Retina (tissue), 1 donor: Measurements from ENCODE around the gene DNALI1.

Experiments used
- DNase-seq: peaks from one replicate; pipeline ENCODE4 v3.0.0-alpha.2; 2016

Gene DNALI1

DNA sequence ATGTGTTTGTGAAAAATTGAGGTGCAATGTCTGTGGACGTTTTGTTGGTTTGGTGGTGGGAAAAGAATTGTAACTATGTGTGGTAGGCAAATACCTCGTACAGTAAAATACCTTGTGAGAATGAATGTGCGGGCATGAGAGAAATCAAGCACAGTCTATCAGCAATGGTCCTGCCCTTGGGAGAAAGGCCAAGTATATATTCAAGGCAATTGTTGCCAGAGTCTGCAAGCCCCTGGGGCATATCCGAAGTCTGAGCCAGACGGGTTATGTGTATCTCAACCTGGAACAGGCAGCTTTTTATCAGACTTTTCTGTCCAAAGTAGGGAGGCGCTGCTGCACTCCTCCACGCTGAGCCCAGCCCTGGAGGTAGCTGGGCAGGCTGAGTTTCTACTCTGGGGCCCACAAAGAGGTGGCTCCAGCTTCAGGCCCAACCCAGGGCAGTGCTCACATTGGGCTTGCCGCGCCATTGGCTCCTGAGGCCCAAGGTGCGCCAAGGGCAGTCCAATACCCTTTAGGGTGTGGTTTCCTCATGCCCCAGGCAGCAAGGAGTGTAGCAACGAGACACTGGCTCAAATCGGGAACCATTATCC, 48.4 kb downstream of the DNALI1 start:
- no peak for DNase-seq

DNA sequence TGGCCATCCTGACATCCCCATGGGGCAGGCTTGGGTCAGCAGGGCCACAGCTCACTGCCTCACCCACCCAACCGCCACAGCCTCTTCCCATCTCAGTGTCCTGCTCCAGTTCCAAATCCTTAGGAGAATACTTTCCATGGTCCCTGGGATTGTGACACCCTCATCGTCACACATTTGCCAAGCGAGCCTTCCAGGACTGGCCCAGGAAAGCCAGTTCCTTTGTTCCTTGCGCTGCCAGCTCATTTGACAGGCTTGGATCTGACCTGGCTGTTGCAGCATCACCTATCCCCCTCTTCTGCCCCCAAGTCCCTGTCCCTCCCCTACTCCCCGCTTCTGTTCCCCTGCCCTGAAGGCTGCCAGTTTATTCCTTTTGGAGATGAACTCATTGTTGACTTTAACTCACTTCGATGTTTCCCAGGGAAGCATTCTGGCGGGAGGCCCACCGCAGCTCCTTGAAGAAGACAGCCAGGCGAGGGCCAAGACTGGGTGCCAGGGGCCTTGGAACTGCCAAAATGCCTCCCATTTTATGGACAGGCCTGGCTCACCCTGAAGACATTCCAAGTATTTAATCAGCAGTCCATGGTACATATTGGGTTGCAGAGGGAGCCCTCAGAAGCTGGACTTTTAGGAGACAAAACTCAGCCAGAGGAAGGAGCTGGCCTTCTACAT, 49.2 kb downstream of the DNALI1 start:
- DNase-seq = no peak

GRCh38 chr1:37606481-37607263, 49.9 kb downstream of the DNALI1 start:
- DNase-seq = no peak

GRCh38 chr1:37609002-37609401, 52.3 kb downstream of the DNALI1 start:
- DNase-seq = no peak

DNA sequence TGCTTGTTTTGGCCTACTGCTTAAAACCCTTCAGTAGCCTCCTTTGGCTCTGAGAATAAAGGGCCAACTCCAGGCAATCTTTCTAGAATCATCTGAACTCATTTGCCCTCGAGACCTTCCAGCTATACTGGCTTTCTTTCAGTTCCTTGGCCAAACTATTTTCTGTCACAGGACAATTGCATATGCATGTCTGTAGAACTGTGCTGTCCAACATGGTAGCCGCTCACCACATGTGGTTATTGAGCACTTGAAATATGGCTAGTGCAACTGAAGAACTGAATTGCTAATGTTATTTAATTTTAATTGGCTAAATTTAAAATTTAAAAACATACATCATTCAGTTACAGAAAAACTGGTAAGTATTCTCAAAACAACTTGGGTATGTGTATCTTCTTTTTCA, 53.3 kb downstream of the DNALI1 start:
- DNase-seq = no peak

GRCh38 chr1:37612186-37612585, 55.4 kb downstream of the DNALI1 start:
- no peak for DNase-seq

DNA sequence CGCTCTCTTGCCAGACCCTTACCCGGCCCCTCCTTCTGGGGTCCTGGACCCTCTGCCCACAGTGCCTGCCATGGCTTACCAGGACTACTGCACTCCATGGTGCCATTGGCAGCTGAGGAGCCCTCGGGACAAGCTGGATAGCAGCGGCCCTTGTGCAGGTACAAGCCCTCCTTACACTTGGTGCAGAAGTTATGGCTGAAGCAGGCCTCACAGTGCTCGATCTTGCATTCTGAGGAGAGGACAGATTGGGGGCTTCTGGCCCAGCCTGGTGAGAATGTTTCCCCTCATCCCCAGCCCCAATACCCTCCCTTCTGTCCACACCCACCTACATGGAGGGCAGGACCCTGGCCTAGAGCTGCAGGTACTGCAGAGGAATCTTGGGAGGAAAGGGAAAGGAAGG, 57.4 kb downstream of the DNALI1 start:
- no peak for DNase-seq

GRCh38 chr1:37616330-37616729, 59.6 kb downstream of the DNALI1 start:
- no peak for DNase-seq
